ENCODE measurements around the gene CDKAL1.

DNA sequence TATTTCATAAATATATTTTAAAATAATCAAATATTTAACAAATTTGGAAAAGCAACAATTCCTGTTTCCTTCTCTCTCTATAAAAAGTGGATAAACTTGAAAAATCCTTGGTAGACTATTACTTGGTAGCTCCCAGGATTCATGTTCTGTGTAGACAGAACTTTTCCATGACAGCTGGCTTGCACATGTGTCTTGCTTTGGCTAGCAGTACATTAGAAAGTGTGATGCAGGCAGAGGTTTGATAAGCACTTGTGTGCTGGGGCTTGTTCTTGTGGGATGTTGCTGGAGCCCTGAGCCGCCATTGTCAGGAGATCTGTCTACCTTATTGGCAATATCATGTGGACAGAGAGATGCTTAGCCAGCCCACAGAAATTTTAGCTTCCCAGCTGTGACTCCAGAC, 327.2 kb downstream of the CDKAL1 start:
- TF ChIP-seq POLR2A (IDR thresholded peaks at IDR 0.05; ENCODE audit: low read depth, low read length) (no peak), TAF1 (IDR thresholded peaks at IDR 0.05; ENCODE audit: low read depth, low read length) (no peak), POU2F2 (IDR thresholded peaks at IDR 0.05; ENCODE audit: low read depth, low read length) (no peak), POLR2AphosphoS5 (IDR thresholded peaks at IDR 0.05; ENCODE audit: low read depth, low read length) (no peak), SPI1 (IDR thresholded peaks at IDR 0.05; ENCODE audit: low read depth, low read length) (no peak)
